Mucosa of descending colon (tissue), 3 donors: ENCODE measurements around the gene ARHGAP22. TPM values are rescaled to one million over a fixed set of nuclear protein-coding genes. Genes with fewer than 3 reads are reported as not detected.

ENCODE experiments used
- ATAC-seq: fragments of 200-7000 bp; cut with Tn5 transposase; one replicate; pipeline ENCODE4 v1.9.1; 2020; ENCODE audit warnings: mild to moderate bottlenecking, moderate library complexity
- DNase-seq, 3 donors: peaks; one replicate each; pipeline ENCODE4 v3.0.0-alpha.2; 2020
- H3K36me3 ChIP-seq: fragments of 200-600 bp; one replicate; pipeline ENCODE4 v1.8.0; 2021; ENCODE audit warnings: low read depth, mild to moderate bottlenecking
- H3K4me1 ChIP-seq: fragments of 200-600 bp; one replicate; pipeline ENCODE4 v1.8.0; 2021; ENCODE audit warnings: low read depth, mild to moderate bottlenecking
- H3K4me3 ChIP-seq: fragments of 200-600 bp; one replicate; pipeline ENCODE4 v1.8.0; 2021; ENCODE audit warnings: mild to moderate bottlenecking
- H3K9me3 ChIP-seq: fragments of 200-600 bp; one replicate; pipeline ENCODE4 v1.8.0; 2021; ENCODE audit warnings: mild to moderate bottlenecking
- intact Hi-C, 2 donors: fragments of 100-400 bp; cut with DNase I in 1 of 2; cut with micrococcal nuclease in 1 of 2; formaldehyde crosslinking; loops; one replicate each; pipeline versions ENCODE4 v1.11.0 to v1.11.1; 2022; cut with DNase I, micrococcal nuclease
- long read RNA-seq, 2 donors: library from polyadenylated mRNA; unstranded; transcript quantifications; one replicate each; pipeline ENCODE4 v2.0.0, GENCODE V29; 2019 to 2021
- total RNA-seq, 3 donors: library from RNA; stranded (reverse); fragmentation: NEBNext Ultra II Directional in 2 of 3; extraction: Animal tissue kit (Norgen Biotek cat#: 25700) in 2 of 3; gene quantifications; one replicate each; pipeline versions ENCODE4 v1.2.1 to v1.2.4, GENCODE V29; 2021 to 2023
- TF ChIP-seq, protein P1 (sequence below): fragments of 200-600 bp; IDR thresholded peaks from one replicate; pipeline ENCODE4 v1.8.0; 2022; ENCODE audit warnings: antibody characterized with exemption, mild to moderate bottlenecking
- donor health status: DM: no; HTN: no; CAD: no; lungs with moderate emphysema.
- donor health status: DM: no; HTN: no; CAD: no.
- donor health status: DM: no; HTN: yes; CAD: no.

Gene ARHGAP22, protein sequence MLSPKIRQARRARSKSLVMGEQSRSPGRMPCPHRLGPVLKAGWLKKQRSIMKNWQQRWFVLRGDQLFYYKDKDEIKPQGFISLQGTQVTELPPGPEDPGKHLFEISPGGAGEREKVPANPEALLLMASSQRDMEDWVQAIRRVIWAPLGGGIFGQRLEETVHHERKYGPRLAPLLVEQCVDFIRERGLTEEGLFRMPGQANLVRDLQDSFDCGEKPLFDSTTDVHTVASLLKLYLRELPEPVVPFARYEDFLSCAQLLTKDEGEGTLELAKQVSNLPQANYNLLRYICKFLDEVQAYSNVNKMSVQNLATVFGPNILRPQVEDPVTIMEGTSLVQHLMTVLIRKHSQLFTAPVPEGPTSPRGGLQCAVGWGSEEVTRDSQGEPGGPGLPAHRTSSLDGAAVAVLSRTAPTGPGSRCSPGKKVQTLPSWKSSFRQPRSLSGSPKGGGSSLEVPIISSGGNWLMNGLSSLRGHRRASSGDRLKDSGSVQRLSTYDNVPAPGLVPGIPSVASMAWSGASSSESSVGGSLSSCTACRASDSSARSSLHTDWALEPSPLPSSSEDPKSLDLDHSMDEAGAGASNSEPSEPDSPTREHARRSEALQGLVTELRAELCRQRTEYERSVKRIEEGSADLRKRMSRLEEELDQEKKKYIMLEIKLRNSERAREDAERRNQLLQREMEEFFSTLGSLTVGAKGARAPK
- total RNA-seq, result 1 to 10 TPM in 2 of 3 donors, under 1 TPM in 1; 0.93 to 5.9 (median 1.3) TPM
- long read RNA-seq, donor 1, partial matches to known transcripts, result 0 of 3 reads
- long read RNA-seq, donor 1, other reads (novel, unspliced or antisense), result 1 of 3 reads
- long read RNA-seq, donor 2, partial matches to known transcripts, result 0 of 3 reads
- long read RNA-seq, donor 2, other reads (novel, unspliced or antisense), result 1 of 3 reads

DNA sequence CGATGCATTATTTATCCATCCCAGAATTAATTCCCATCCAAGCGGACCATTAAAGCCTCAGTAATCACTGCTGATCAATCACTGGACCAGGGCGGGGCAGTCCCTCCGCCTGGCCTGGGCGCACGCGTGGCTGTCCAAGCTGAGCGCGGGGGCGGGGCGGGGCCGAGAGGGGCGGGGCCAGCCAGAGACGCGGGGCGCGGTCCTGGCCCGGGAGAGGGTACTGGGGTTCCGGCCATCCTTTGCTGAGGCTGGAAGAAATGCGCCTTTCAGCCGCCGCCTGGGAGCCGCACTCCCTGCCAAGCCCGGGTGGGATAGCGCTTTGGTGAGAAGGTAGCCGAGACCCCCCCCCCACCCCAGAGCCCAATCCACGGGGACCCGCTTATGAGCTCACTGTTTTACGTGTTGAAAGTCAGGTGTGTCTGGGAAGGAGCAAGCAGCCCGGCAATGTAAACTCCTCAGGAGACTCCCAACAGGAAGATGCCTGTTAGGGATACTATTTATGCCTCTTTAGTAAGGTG, at the start of gene ARHGAP22:
Gene ARHGAP22 (minus strand): TSS at position 83 of the 518 bp plus-strand sequence. CDS start 277 bp downstream, outside the sequence.
- Histone ChIP-seq H3K4me1 (peaks cover 12% of the 10 kb centered on the region), H3K9me3 (no peaks in the 10 kb centered on the region), H3K36me3 (no peaks in the 10 kb centered on the region), H3K4me3 (no peak within 1 kb of the TSS)
- peak; percentile 70 for ATAC-seq
- intact Hi-C loops, result no loop called here
- DNase-seq, result peak in 2 of 3 donors; percentile 47 to 62
- TF ChIP-seq, protein P1, sequence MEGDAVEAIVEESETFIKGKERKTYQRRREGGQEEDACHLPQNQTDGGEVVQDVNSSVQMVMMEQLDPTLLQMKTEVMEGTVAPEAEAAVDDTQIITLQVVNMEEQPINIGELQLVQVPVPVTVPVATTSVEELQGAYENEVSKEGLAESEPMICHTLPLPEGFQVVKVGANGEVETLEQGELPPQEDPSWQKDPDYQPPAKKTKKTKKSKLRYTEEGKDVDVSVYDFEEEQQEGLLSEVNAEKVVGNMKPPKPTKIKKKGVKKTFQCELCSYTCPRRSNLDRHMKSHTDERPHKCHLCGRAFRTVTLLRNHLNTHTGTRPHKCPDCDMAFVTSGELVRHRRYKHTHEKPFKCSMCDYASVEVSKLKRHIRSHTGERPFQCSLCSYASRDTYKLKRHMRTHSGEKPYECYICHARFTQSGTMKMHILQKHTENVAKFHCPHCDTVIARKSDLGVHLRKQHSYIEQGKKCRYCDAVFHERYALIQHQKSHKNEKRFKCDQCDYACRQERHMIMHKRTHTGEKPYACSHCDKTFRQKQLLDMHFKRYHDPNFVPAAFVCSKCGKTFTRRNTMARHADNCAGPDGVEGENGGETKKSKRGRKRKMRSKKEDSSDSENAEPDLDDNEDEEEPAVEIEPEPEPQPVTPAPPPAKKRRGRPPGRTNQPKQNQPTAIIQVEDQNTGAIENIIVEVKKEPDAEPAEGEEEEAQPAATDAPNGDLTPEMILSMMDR, result no peak

DNA sequence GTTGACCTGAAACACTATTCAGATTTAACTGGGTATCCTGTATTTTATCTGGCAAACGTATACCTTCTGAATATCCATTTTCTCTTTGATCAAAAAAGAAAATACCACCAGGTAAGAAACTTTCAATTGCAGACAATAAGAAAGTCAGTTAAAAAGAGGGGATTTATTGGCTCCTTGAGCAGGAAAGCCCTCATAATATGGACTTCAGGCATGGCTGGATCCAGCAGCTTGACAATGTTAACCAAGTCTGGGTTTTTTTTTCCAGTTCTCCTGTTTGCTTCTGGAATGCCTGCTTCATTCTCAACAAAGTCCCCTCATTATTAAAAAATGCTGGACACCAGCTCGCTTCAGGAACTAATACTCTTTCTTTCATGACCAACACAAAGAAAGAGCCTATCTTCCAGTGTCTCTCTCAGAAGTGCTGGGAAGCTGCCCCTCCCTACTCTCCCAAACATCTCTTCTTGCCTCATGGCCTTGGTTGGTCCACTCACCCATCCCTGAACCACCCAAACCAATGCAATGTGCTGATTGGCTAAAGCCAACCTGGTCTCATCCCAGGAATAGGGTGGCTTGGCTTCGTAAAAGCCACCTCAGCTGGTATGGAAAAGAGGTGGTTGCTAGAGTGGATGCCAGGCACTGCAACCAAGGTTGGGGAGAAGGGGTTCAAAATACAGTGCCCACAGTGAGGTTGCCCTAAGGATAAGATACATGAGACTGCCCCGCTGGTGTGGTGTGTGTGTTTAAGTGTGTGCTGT, 49.2 kb upstream of the ARHGAP22 start:
- no peak for DNase-seq
- TF ChIP-seq, protein P1, result no peak
- Histone ChIP-seq H3K36me3 (no peaks in the 10 kb centered on the region), H3K9me3 (no peaks in the 10 kb centered on the region), H3K4me3 (no peak overlapping the region), H3K4me1 (peaks cover 14% of the 10 kb centered on the region)
- intact Hi-C loops, result loop anchor here in 1 of 2 donors (10.0 kb wide), 1 partner anchor 99 kb away; no protein-coding TSS in a partner anchor
- no peak for ATAC-seq

DNA sequence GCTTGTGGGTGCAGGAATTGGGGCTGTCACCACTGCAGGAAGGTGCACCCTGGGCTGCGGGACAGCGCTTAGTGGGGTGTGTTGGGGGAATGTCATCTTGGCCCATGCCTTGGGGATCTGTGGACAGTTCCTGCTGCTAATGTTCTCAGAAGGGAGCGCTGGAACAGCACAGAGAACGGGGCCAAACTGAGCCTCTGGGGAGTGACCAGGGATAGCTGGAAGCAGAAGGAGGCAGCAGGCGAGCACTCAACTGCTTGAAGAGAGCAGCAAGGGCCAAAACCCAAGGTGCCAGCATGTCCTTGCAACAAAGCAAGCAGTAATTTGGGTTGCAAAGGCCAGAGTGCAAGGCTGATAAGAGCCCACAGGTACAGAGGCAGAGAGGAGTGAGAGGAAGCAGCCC, 48.5 kb upstream of the ARHGAP22 start:
- Histone ChIP-seq H3K36me3 (no peaks in the 10 kb centered on the region), H3K4me1 (peaks cover 14% of the 10 kb centered on the region), H3K9me3 (no peaks in the 10 kb centered on the region), H3K4me3 (no peak overlapping the region)
- ATAC-seq, result no peak
- intact Hi-C loops, result loop anchor here in 1 of 2 donors (10.0 kb wide), 1 partner anchor 99 kb away; no protein-coding TSS in a partner anchor
- DNase-seq, result no peak
- TF ChIP-seq, protein P1, result no peak

DNA sequence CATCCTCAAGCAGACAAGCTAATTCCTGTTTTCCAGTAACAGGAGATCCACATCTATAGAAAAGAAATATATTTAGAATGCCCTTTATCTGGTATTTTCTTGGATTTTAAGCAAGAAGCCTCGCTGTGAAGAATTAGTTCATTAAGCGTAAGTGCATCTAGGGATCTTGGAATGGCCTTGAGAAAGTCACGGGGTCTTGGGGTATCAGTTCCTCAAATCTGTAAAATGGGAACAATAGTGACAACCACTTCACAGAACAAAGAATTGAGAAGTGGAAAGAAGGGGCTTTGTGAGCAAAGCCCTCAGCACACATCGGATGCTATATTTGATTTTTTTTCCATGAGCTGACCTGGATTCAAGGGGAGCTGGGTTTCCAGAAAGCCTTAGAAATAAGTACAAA, 47.5 kb upstream of the ARHGAP22 start:
- intact Hi-C loops, result loop anchor here in 1 of 2 donors (10.0 kb wide), 1 partner anchor 98 kb away; no protein-coding TSS in a partner anchor
- ATAC-seq (no peak), DNase-seq (no peak)
- no peaks in the 10 kb centered on the region for H3K36me3 ChIP-seq
- H3K9me3 ChIP-seq, result no peaks in the 10 kb centered on the region
- no peak overlapping the region for H3K4me3 ChIP-seq
- peaks cover 14% of the 10 kb centered on the region for H3K4me1 ChIP-seq
- TF ChIP-seq, protein P1, result no peak

DNA sequence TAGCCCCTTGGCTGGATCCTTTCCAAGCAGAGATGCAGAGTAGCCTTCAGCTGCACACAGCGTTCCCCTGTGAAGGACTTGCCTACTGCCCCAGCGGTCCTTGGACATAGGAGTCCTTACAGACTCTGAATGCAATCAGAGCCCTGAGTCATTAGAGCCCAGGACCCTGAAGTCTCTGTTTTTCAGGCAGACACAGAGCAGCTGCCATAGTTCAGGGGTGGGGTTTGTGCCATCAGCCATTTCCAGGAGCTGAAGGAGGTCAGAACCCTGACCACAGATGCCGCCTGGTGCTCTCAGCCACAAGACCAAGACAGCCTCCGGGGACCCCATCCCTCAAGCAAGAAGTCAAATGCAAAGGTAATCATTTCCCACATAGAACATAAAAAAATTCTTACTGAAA, 47.0 kb upstream of the ARHGAP22 start:
- H3K4me1 ChIP-seq, result peaks cover 14% of the 10 kb centered on the region
- no peaks in the 10 kb centered on the region for H3K36me3 ChIP-seq
- H3K4me3 ChIP-seq, result no peak overlapping the region
- TF ChIP-seq, protein P1, result no peak
- H3K9me3 ChIP-seq, result no peaks in the 10 kb centered on the region
- ATAC-seq, result no peak
- intact Hi-C loops, result loop anchor here in 1 of 2 donors (10.0 kb wide), 1 partner anchor 97 kb away; no protein-coding TSS in a partner anchor
- DNase-seq, result no peak
